ENCODE data around the gene HOXA6.

Gene HOXA6

DNA sequence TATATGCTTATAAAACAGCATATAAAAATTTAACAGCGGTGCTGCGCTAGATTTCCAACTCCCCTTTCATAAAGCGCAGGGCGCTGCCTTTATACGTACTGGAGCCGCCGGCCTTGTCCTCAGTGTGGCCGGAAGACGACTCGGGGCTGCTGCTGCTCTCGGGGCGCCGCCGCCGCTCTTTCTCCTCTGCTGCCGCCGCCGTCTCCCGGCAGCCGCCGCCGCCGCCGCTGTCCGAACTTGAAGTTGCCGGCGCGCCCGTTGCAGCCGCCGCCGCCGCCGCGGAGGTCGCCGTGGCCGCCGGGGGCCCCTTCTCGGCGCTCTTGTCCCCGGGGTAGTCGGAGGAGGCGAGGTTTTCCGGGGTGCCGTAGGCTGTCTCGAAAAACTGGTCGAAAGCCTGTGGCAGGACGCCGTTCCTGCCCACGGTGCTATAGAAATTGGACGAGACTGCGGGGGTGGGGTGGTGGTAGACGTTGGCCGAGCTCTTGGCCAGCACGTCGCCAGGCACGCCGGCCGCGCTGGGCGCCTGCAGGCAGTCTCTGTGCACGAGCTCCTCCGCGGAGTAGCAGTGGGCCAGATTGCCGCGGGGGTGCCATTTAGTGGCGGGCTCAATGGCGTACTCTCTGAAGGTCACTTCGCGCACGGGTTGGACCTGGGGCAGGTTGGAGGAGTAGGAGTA, 36.9 kb upstream of the HOXA6 start:
- peak; percentile 8 for DNase-seq

DNA sequence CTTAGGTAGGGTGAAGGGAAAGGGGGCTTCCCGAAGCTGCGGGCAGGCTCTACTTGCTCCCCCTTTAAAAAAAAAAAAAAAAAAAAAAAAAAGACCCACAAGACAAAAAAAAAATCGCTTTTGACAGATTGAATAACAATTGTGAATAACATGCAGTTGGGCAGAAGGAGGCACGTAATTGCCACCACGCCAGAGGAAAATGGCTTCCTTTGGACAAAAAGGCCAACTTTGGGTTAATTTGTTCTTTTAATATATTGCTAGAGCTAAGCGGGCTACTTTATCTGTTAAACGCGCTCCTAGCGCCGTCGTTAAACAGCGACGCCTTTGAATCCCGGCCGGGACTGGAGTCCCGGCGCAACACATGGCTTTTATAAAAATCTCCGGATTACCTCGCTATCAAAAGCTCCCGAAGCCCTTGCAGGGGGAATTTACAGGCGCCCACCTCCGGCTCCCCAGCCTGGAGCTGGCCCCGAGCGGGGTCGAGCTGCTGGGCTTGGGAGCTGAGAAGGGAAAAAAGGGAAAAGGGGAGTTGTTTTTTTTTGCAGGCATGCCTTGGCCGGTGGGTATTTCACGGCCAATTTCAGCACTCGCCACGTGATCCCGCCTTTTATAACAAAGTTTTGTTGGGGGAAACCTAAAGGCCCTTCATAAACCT, 36.2 kb upstream of the HOXA6 start:
- no peak for DNase-seq

GRCh38 chr7:27182861-27183681, 35.5 kb upstream of the HOXA6 start:
- DNase-seq: peak; percentile 7

DNA sequence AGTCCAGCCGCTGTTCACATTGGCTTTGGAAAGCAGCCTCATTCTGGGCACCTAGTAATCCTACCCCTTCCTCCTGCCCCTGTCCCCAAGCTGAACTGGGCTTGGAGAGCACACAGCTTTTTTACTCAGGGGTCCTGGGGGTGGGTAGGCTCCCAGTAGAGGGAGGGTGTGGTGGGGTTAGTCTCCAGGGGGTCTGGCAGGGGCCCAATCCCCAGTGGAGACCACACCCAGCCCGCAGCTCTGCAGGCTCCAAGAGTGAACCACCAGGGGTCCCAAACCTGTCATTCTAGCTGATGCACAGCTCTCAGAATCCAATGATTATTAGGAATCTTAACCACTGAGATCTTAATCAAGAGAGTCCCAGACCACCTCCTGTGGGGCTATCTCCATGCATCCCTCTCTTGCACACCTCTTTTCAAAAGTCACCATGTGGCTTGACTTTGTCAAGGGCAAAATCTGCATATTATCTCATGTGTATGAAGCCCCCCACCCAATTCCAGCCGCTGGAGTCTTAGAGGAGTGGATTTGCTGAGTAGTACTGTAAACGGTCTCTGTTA, 34.8 kb upstream of the HOXA6 start:
- no peak for DNase-seq

- no peak for DNase-seq
Observed at GRCh38 chr7:27181795-27182275, 34.3 kb upstream of the HOXA6 start.

DNA sequence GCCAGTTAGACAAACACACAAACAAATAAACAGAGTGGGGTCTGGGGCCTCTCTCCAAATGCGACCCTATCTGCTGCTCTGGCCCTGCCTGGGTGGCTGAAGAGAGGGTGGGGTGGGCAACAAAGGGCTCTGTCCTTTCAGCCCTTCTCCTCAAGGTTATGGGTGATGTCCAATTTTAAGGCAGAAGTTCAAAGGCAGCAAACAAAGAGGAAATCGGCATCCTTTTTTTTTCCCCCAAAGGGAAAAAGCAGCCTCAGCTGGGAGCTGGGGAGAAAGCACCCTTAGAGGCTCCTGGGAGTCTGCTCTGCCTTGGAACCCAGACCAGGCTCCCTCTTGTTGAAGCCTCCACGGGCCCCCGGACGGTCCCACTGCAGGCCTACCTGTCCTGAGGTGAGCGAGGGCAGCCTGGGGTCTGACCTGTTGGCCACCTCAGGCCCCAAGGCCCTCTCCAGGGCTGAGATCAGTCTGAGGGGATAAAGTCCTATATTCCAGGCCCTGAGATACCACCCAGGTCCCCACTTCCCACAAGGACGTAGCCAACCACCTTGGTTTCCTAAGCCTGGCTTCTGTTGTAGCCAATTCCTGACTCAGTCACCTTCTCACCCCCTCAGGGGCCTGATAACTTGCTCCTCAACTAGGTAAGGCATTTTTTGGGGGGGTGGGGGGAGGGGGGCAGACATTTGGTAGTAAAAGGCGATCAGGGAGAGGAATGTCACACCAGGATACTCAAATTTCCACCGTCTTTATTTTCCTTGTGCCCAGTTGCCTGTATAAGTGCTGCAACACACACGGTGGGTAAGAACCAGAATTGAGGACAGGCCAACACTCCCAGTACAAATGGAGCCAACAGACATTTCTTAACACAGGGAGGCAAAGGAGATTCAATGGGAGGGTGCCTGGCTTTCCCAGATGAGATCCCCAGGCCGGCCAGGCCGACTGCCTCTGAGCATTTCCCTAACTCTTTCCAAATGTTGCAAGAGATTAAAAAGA, 33.2 kb upstream of the HOXA6 start:
- no peak for DNase-seq

DNA sequence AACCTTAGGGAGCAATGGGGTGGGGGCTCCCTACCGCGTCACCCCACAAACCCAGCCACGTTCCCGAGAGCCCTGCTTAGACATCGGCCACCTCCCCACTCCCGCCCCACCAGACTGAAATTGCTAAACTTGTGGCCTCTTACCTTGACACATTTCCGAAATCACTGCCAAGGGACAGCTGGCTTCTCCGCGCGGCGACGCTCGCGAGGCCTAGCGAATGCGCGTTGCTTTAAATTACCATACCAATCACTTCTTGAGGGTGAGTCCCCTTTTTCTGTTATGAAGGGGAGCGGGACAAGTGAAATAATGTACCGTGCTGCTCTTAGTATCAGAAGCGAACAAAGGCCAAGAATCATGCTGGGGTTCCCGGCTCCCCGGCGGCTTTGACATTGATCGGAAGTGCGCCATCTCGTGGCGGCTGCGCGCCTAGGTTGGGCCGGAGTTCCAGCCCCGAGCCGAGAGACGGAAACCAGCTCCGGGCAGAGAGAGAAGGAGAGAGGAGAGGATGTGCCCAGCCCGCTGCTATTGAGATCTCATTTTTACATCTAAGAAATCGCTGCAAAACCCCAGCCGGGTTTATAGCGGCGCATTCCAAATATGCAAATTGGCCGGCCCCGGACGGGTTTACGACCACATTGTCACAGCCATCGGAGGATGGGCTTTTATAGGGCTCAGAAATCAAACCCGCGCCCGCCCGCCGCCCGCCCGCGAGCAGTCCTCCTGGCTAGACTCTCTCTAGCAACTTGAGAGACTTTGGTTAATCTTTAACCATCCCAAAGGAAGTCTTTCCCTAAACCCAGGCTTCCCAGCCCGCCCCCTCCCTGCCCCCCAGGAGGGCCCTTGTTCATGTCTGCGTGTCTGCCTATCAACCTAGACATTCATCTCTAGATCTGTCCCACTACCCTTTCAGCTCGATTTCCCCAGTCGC, 32.2 kb upstream of the HOXA6 start:
- no peak for DNase-seq

DNA sequence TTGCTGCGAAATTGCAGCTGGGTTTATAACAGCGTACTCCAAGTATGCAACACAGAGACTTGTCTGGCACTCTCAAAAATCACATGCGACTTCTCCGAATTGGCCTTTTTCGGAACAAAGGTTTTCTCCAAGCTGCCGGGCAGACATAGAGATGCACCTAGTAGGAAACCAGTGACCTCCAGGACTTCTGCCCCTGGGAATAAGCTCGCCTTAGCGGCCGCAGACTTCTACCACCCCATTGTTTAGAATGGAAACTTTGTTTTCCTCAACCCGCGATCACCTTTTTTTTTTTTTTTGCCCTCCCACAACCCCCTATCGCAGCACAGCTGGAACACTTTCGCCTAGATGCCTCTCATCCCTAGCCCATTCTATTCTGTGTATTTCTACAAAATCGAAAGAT, 31.5 kb upstream of the HOXA6 start:
- DNase-seq: no peak

GRCh38 chr7:27178366-27178765, 30.8 kb upstream of the HOXA6 start:
- no peak for DNase-seq

DNA sequence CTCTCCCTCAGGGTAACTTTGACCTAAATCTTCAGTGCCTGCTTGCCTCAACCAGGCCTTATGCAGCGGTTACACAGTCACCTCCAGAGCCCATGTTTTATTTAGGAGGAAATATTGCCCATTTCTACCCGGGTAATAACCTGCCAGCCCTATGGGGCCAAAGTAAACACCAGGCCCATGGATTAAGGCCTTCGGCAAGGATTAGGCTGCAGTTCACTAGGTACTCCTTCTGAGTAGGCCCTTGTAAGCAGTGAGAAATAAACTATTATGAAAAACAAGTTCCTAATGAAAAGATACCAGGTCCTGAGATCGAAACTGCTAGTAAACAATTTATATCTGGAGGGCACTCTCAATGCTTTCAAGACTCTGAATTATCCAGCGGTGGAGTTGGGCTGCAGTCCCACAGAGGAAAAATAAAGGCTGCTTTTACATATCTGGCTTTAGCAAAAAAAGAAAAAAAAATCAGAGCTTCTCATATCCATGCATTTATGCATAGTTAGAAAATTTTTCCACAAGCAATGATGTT, 30.3 kb upstream of the HOXA6 start:
- DNase-seq: no peak

GRCh38 chr7:27176962-27177794, 29.6 kb upstream of the HOXA6 start:
- no peak for DNase-seq

- no peak for DNase-seq
Observed at GRCh38 chr7:27176524-27176845, 28.9 kb upstream of the HOXA6 start.

DNA sequence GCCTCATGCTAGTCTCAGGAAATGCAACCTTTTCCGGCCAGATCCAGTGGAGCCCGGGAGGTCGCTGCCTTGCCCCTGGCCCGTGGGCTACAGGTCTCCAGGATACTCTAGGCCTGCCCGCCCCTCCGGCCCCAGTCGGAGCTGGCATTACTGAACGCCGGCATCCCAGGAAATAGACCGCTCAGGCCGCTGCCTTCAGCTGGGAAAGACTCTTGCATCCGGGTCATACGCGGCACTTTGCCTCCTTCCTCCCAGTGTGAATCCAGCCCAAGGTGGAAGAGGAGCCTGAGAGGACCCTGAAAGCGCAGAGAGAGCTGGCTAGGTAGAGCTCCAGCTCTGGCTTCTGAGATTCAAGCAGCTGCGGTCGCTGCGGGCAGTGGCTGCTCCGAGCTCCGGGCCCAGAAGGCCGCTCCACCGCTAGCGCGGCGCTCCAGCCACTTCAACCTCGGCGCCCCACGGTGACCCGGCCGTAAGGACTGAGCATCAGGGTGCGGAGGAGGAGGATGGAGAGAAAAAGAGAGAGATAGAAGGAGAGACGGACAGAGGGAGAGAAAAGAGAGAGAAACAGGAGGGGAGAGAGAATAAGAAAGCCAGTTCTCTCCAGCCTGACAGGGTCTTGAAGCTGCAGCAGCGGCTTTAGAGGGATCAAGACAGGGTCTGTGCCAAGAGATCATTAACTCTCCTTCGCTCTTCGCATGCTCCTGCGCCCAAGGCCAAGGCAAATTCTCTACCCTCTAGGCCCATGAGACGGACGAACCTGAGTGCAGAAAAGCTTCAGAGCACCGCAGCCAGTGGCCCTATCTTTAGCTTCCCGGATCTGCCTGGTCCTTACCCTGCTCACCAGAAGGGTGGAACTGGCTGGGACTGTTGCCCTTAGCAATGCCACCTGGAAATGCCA, 28.3 kb upstream of the HOXA6 start:
- no peak for DNase-seq

DNA sequence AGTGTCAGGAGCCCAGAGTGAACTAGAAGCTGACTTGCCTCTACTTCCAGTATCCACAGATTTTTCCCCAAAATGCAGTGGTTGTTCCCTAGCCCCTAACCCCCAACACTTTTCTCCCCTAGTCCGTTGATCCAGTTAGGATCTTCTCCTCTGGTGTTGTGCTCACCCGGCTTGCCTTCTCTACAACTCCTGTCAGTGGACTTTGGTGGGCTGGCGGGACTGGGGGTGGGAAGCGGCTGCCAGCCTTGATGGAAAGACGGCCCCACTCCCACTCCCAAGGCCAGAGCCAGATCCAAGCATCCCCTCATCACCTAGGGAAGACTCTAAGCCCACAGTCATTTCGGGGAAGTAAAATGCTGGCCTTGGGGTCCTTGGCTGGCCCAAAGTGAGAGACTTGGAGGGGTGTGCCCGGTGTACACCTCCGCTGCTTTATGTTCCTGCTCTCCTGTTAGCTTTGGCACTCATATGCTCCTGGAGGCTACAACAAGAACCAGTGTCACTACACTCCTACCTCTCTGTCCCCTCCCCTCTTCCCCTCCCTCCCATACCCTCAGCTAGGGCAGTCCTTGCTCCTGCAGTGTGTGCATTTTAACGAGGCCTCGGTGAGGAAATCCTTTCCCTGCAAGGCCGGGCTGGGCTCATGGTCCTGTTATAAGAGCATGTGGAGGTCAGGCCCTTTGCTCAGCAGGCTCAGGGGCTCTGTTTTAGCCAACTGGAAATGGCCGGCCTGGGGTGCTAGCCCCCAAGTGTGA, 27.5 kb upstream of the HOXA6 start:
- no peak for DNase-seq

- peak; percentile 7 for DNase-seq
Observed at GRCh38 chr7:27173956-27174873, 26.6 kb upstream of the HOXA6 start, which contains the start of gene HOXA10. TSS of gene HOXA10 (minus strand) at chr7:27174320. CDS start at chr7:27174306, 14 bp downstream.

DNA sequence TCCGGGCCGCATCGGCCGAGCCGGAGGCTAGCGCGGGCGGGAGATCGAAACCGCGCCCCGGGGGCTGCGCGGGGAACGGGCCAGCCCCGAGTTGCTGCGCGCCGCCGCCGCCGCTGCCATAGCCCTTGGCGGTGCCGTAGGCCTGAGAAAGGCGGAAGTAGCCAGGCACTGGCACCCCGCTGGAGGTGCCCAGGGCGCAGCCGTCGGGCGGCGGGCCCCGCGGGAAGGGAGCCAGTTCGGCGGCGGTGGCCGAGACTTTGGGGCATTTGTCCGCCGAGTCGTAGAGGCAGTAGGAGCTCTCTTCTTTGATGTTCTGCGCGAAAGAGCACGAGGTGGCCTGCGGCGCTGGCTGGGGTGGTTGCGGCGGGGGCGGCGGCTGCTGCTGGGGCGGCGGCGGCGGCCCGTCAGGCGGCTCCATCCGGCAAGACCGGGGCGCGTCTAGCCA, 26.0 kb upstream of the HOXA6 start:
- peak; percentile 8 for DNase-seq

Data from activated CD4-positive, alpha-beta T cell treated with anti-CD3 and anti-CD28 coated beads for 1 hour (primary cell).